ENCODE results near the gene IL1RAPL1.

The IL1RAPL1 gene

DNA sequence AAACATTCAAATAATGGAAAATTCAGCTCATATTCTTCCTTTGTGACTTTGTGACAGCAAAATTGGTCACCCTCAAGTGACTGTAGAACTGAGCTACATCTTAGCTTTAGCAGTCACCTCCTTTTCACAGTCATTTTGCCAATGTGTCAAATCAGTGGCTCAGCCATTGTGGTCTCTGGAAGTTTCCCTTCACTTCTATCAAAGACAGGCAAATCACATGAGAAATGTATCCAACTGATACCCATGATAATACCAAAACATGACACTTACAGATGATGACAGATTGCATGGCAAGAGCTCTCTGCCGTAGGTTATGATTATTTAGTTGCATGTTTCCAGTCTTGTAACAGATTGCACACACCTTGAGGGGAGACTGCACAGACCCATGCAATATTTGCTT, 1078.3 kb downstream of the IL1RAPL1 start:
- no peak for DNase-seq

GRCh38 chrX:29666366-29666765, 1079.1 kb downstream of the IL1RAPL1 start:
- no peak for DNase-seq

DNA sequence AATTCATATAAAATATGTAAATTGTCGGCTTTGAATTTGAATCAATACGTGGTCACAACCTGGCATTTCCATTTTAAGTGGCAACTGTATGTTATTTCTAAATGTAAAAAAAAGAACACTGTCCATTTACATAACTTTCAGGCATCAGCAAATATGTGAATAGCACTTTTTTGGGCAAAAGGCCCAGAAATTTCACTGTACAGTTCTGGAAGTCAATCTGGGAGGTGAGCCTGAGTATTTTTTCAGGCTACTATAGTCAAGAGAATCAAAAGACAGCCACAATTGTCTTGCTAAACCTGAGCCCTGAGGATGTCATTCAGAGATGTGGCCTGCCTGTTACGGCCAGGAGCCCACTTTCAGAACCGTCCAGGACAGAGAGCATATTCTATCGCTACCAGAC, 1084.2 kb downstream of the IL1RAPL1 start:
- no peak for DNase-seq

- no peak for DNase-seq
These were observed 1100.4 kb downstream of the IL1RAPL1 start for GRCh38 chrX:29687687-29688086.

GRCh38 chrX:29690061-29690460, 1102.8 kb downstream of the IL1RAPL1 start:
- no peak for DNase-seq

- no peak for DNase-seq
These were observed 1103.8 kb downstream of the IL1RAPL1 start for GRCh38 chrX:29691044-29691443.

DNA sequence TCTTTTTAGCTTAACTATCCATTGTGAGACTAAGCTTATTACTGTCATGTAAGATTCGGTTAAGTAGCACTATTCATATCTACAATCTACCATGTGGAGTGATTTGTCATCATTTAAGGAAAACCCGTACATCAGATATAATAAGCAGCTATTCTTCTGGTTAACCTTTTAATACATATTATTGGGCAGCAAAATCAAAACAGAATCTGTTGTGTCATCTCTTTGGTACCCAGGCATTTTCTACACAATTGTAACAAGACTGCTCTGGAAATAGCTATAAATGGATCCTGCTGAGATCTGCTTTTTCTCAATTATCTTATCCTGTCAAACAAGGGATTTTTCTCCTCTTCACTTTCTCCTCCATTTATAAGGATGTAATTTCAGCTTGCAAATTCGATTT, 1106.7 kb downstream of the IL1RAPL1 start:
- DNase-seq: no peak

- DNase-seq: no peak
These were observed 1112.0 kb downstream of the IL1RAPL1 start for GRCh38 chrX:29699239-29699638.

GRCh38 chrX:29707088-29707487, 1119.8 kb downstream of the IL1RAPL1 start:
- no peak for DNase-seq

- no peak for DNase-seq
These were observed 1133.9 kb downstream of the IL1RAPL1 start for GRCh38 chrX:29721152-29721551.

DNA sequence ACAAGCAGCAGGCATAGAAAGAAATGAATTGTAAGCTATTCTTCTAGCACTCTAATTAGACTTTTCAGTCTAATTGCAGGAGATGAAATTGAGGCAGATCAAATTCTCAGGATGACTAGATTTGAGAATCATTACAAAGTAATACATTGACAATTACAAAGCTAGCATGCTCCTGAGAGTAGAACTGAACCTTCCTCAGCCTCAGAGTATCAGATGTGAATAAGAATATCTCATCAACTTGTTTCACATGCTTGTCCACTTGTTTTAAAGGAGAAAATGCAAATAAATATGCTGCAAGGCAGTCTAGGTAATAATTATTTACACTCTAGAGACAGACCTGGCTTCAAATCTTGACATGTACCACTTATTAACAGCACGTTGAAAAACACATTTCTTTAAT, 1137.1 kb downstream of the IL1RAPL1 start:
- no peak for DNase-seq

DNA sequence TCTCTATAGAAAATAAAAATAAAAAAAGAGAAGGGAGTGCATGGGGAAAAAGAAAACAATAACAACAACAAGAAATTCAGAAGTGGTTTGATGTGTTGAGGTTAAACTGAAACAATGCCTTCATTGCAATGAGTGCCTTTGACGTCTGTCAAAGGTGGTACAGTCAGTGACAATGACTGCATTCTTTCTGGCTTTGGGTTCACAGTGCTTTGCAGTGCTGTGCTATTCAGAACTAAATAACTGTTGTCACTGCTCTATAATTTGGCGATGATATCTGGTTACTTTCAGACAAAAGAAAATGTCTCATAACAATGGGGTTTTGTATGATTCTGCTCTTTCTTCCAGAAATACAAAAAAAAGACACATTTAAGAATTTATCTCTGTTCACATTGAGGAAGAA, 1139.6 kb downstream of the IL1RAPL1 start:
- no peak for DNase-seq

DNA sequence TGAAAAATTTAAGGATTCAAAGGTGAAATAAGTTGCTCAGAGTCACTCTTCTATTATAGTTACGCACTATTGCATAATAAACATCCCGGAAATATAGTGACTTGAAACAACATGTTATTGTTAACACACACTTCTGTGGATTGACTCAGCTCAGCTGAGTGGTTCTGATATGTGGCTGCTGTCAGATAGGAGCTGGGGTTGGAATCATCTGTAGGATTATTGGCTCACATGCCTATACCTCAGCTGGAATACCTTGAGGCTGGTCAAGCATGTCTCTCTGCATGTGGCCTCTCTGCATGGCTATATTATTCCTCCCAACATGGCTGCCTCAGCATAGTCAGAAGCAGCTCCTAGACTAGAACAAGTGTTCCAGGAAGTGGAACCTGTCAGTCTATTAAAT, 1141.4 kb downstream of the IL1RAPL1 start:
- DNase-seq: no peak

- DNase-seq: no peak
These were observed 1157.7 kb downstream of the IL1RAPL1 start for GRCh38 chrX:29744966-29745365.

GRCh38 chrX:29746326-29746725, 1159.1 kb downstream of the IL1RAPL1 start:
- DNase-seq: no peak

- DNase-seq: no peak
These were observed 1174.8 kb downstream of the IL1RAPL1 start for GRCh38 chrX:29762006-29762405.

- no peak for DNase-seq
These were observed 1188.6 kb downstream of the IL1RAPL1 start for GRCh38 chrX:29775890-29776289.

DNA sequence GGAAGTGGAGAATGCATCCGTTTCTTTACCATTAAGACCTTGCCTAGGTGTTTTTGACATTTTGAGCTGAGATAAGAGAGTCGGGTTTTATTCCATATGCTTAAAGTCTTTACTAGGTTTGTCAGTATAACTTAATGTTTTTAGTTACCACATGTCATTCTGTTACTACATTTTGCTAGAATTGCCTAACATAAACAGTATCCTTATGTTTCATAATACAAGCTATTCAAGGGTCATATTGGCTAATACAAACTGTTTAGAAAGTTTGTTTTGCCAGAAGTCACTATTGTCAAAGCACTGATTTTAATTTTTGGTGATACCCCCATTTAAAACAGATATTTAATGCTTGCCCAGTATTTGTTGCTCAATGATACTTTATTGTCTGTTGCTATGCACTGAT, 1200.4 kb downstream of the IL1RAPL1 start:
- no peak for DNase-seq

DNA sequence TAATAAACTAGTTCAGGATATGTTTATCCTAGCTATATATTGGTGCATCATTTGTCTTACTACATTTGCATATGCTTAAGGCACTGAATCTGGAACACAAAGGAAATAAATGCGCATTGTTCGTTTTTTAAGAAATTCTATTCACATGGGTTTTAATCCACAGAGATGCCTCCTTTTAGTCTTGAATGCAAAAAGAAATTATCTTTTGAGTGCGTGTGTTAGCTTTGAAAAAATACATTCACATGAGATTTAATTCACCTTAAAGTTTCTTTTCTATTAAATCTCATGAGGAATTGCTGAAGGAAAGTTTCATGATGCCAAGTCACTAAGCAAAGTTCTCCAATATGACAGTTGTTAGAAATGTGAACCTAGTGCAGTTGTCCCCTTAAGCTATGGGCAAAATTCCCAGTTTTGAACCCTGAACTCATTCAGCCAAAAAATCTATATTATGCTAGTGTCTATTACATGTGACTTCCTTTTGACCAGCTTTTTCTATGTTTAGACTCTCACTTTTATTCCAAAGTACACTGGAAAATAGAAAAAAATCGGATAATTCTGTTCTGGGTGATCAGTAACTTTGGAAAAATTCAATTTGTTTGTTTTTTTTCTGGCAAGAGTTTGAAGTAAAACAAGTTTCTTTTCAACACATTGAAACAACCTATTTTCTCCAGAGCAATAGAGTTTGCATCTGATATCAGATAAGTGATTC, 1201.9 kb downstream of the IL1RAPL1 start:
- DNase-seq: no peak

- no peak for DNase-seq
These were observed 1205.1 kb downstream of the IL1RAPL1 start for GRCh38 chrX:29792335-29792734.

DNA sequence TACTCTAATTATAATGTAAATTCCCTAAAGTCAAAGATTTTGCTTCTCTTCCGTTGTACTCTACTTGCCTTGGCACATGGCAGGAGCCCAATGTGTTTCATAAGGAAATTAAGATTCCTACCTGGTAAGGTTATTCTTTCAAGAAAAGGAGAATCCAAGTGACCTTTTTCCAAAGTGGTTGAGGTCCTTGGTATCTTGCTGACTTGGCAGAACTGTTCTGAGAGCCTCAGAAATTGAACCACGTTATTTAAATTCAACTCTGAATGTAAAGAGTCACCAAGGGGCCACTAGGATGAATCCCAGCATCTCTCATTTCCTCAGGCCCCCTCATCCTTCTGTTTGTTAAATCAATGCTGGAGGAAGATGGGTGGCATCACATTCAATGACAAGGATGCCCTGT, 1209.9 kb downstream of the IL1RAPL1 start:
- no peak for DNase-seq

GRCh38 chrX:29798469-29798868, 1211.2 kb downstream of the IL1RAPL1 start:
- DNase-seq: no peak

- no peak for DNase-seq
These were observed 1225.9 kb downstream of the IL1RAPL1 start for GRCh38 chrX:29813174-29813573.

DNA sequence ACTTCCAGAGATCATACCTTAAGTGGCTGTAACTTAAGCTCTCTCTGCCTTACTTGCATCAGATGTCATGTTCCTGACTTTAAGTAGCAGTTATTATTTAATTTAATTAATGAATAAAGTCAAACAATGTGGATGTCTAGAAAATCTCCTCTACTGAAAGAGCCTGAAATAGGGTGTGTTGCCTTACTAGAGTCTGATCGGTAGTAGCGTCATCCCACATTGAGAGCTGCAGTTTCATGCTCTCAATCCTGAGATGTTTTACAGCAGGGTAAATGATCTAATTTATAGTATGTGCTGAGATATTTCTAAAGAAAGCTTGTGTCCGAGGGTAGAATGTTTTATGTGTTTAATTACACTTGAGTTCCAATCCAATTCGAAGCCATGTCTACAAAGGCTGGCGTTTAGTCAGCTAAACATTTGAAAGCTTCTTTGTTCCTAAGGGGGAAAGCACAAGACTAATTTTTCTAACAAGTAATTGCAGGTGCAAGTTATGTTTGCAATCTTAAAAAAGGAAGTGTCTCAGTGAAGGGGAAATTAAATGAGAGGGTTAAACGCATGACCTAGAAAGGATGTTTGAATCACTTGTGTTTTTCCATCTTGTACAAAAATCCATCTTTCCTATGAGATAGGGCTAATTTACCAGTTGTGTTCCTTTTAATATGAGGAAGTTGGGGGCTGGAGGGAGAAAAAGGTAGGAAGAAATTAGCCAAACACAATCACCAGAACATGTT, 1237.1 kb downstream of the IL1RAPL1 start:
- DNase-seq: no peak

DNA sequence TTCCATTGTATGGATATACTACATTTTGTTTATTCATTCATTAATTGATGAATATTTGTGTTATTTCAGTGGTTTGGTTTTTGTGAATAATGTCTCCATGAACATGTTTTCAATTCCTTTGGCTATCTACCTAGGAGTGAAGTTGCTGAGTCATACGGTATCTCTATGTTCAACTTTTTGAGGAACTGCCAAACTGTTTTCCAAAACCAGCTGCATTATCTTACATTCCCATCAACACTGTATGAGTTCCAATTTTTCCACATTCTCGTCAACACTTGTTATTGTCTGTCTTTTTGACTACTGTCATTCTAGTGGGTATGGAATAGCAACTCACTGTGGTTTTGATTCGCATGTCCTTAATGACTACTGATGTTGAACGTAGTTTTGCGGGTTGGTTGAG, 1239.5 kb downstream of the IL1RAPL1 start:
- DNase-seq: no peak
